ENCODE data around the gene ACBD4.

The ACBD4 gene

GRCh38 chr17:45104497-45104896, 31.0 kb upstream of the ACBD4 start:
- DNase-seq (ENCODE audit: low spot score) = no peak

- no peak for DNase-seq (ENCODE audit: low spot score)
These were observed 30.4 kb upstream of the ACBD4 start for GRCh38 chr17:45104907-45105624.

DNA sequence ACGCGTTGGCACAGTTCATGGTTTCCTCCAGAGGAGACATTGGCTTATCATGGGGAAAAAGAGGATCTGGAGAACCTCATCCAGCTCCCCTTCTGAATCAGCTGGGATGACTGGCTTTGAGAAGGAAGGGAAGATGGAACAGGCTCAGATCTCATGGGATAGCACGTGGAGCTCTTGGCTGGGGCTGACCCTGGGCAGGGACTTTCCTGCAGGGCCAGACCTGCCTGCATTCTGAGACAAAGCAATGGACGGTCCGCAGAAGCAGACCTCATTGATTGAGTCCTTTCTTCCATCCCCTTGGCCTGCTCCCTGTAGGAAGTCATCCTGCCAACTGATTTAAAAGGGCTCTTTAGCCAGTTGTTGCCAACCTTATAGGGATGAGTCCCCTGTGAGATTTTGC, 29.4 kb upstream of the ACBD4 start:
- no peak for DNase-seq (ENCODE audit: low spot score)

DNA sequence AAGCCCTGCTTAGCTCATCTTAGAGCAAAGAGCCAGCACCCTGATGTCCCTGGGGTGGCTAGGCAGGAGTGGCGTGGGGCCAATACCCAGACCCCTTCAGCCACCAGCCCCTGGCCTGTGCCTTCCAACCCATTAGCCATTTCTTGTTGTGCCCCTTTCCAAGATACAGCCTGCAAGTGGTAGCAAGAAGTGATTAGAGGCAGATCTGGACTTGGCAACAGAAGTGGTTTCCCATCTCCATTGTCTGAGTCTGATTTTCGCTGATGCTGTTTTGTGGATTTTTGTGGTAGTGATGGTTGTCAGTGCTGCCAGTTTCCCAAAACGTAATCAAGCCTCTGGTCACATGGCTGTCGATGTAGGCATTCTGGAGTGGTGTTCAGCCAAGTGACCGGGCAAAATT, 28.9 kb upstream of the ACBD4 start:
- no peak for DNase-seq (ENCODE audit: low spot score)

DNA sequence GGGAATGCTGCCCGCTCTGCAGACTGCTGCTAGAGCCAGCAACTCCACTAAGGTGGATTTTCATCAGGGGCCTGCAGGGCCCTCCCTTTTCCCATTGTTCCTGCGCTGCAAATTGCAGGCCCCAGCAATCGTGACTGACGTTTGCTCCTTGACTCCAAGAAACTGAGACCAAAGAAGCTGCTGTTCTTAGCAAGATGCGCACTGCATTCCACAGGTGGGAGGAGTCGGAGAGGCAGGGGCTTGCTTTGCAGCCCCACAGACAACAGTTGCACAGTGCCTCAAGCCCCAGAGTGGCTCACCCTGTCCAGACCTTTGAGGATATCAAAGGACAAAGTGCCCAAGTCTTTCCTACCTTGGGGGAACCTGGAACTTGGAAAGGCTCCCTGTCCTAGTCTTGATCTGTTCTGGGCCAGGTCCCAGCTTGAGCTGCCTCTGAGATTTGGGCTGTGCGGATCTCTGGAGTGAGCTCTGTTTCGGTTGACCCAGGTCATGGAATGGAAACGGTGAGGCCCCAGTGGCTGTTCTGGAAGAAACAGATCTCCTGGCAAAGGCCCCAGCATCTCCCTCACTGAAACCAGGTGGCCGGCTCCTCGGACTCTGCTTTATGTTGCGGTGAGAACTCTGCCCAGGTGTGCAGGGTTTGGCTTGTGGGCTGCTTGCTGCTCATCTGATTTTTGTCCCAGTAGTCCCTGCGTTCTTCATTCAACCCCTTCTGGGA, 28.0 kb upstream of the ACBD4 start:
- no peak for DNase-seq (ENCODE audit: low spot score)

DNA sequence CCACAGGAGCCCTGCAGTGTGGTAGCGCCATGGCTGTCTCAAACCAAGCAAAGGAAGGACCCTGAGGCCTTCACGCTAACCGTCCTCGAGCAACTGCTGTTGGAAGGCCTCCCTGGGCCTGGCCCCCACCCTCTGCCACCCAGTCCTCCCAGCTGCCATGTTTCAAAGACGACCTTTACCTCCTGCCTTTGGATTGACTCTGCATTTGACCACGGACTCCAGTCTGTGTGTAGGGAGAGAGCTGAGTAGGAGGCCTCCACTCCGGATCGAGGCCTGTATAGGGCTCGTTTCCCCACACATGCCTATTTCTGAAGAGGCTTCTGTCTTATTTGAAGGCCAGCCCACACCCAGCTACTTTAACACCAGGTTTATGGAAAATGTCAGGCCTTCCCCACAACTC, 27.4 kb upstream of the ACBD4 start:
- DNase-seq (ENCODE audit: low spot score) = no peak

- DNase-seq (ENCODE audit: low spot score) = no peak
These were observed 26.6 kb upstream of the ACBD4 start for GRCh38 chr17:45108595-45109521.

GRCh38 chr17:45110676-45111611, 24.5 kb upstream of the ACBD4 start:
- no peak for DNase-seq (ENCODE audit: low spot score)

- DNase-seq (ENCODE audit: low spot score) = no peak
These were observed 23.6 kb upstream of the ACBD4 start for GRCh38 chr17:45111850-45112249.

GRCh38 chr17:45112559-45113423, 22.7 kb upstream of the ACBD4 start:
- no peak for DNase-seq (ENCODE audit: low spot score)

GRCh38 chr17:45113424-45113754, 22.1 kb upstream of the ACBD4 start:
- no peak for DNase-seq (ENCODE audit: low spot score)

- no peak for DNase-seq (ENCODE audit: low spot score)
These were observed 21.2 kb upstream of the ACBD4 start for GRCh38 chr17:45114117-45114932.

DNA sequence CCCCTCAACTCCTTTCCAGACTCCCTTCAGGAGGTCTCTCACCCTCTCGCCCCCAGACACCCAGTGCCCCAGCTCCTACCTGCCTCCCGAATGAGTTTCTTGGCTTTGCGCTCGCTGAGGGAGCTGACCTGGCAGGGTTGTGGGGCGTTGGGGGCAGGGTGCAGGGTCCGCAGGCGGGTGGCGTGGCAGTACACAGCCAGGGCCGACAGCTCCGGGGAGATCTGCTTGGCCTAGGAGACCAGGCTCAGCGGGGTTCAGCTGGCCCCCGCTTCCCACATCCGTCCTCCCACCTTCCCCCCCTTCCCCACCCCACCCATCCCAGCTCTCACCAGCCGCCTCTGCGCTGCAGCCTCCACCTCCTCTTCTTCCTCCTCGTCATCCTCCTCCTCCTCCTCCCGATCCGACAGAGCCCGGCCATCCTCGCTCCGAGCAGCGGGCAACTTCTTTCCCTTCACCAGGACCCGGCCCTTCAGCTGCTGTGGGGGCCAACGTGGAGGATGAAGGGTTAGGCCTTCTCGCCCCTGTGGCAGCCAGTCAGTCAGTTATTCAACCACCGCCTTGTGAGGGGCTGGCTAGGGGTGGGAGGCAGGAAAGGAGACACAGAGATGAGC, 20.4 kb upstream of the ACBD4 start:
- no peak for DNase-seq (ENCODE audit: low spot score)

DNA sequence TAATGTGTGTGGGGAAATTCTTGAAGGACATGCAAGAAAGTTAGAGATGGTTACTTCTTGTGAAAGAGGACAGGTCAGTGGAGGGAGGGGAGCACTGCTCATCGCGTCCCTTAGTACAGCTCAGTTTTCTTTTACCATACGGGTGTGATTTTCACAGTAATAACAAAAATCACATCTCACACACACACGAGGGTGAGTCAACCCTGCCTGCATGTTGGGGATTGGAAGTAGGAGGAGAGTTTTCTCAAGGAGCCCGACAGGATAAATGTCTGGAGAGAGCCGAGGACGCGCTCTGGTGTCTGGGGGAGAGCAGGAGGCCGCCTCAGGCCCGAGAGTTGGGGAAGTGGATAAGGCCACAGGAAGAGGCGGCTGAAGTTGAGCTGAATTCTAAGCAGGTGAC, 19.6 kb upstream of the ACBD4 start:
- DNase-seq (ENCODE audit: low spot score) = no peak

DNA sequence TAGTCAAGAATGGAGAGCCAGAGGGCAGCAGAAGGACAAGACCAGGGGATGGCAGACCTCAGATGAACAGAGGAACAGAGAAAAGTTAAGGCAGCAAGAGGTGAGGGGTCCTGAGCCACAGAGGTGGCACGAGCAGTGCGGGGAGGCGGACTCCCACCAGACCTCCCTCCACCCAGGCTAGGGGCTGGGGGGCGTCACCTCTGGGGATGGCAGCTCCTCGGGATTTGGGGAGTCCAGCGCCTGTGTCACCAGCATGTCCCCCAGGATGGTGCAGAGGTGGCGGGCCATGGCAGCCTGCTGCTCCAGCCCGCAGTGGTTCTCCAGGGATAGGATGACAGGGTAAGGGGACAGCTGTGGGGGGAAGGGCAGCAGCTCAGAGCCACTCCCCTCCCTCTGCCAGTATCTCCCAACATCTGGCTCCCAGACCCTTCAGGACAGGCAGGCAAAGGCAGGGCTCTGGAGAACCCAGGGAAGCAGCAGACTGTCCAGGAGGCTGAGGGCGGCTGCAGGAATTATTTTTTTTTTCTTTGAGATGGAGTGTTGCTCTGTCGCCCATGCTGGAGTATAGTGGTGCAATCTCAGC, 19.0 kb upstream of the ACBD4 start:
- DNase-seq (ENCODE audit: low spot score) = no peak

DNA sequence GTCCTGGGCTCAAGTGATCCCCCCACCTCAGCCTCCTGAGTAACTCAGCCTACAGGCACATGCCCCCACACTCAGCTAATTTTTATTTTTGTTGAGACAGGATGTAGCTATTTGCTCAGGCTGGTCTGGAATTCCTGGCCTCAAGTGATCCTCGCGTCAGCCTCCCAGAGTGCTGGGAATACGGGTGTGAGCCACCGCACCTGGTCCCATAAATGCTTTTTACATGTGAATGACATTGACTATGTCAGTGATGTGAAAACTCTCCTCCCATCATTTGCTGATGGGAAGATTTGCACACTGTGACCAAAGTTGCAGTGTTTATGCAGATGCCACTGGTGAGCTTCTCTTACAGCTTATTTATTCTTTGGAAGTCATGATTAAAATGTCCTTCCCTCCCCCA, 18.2 kb upstream of the ACBD4 start:
- no peak for DNase-seq (ENCODE audit: low spot score)

DNA sequence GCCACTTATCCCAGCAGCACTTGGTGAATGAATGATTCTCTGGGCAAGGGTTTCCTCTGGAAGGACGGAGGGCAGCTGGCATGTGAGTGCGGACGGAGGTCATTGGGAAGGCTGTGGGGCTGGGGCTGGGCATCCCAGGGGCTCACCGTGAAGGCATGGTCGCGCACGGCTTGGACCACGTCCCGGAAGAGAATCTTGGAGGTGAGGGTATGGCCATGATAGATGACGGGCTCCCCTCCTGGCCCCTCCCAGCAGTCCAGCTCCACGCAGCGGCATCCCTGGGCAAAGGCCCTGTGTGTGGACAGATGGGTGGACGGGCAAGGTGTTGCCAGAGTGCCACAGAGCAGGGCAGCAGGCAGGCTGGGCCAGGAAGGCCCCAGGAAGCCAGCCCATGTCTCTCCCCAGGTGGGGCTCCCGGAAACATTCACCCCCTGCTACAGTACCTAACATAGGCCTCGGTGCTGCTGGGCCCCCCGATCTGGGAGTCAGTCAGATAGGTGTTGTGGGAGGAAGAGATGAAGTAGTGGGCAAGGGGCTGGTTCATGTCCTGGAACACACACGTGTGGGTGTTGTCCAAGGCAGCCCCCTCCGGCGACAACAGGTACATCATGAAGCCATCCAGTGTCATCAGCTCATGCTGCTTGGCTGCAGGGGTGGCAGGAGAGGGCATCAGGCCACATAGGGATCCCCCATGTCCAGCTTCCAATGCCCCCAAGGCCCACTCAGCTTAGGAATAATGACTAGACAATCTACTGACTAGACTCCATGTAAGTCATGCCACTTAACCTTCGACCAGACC, 17.4 kb upstream of the ACBD4 start:
- DNase-seq (ENCODE audit: low spot score) = no peak

DNA sequence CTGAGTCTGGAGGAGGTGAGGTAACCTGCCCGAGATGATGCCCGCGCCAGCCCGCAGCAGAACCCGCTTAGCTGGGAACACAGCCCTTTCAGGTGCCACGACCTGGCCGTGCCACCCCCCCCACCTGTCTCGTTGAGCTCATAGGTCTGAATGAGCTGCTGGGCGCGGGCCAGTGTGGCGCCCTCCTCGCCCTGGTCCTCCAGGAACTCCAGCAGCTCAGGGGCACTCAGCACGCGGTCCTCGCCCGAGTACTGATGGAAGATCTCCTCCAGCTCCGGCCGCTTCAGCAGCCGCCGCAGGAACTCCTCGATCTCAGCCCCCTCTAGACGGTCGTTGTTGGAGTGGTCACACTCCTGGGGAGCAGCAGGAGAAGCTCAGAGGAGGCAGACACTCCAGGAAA, 16.8 kb upstream of the ACBD4 start:
- DNase-seq (ENCODE audit: low spot score) = no peak
